ENCODE results near the gene CCDC157. TPM values are rescaled to one million over a fixed set of nuclear protein-coding genes. Genes with fewer than 3 reads are reported as not detected.

CCDC157 gene
- total RNA-seq (2.1 TPM), polyA plus RNA-seq (3.2 TPM)
- long read RNA-seq, donor 1: 0 reads
- long read RNA-seq, donor 2, partial matches to known transcripts: 7 of 11 reads
- long read RNA-seq, donor 2, other reads (novel, unspliced or antisense): 0 of 11 reads
- long read RNA-seq, donor 3, partial matches to known transcripts: 0 of 1 reads
- long read RNA-seq, donor 3, other reads (novel, unspliced or antisense): 0 of 1 reads
- long read RNA-seq, donor 4: 0 reads
- long read RNA-seq, donor 5, transcript CCDC157-202 (3 exons, 1,759 nt): major isoform, 5 of 5 reads
- long read RNA-seq, donor 5, partial matches to known transcripts: 0 of 5 reads
- long read RNA-seq, donor 5, other reads (novel, unspliced or antisense): 0 of 5 reads
- long read RNA-seq, donor 6, partial matches to known transcripts: 0 of 1 reads
- long read RNA-seq, donor 6, other reads (novel, unspliced or antisense): 0 of 1 reads
- long read RNA-seq, donor 7, partial matches to known transcripts: 54 of 55 reads
- long read RNA-seq, donor 7, other reads (novel, unspliced or antisense): 0 of 55 reads
- long read RNA-seq, donor 8: 0 reads
- long read RNA-seq, donor 9: 0 reads
- long read RNA-seq, donor 10: 0 reads

GRCh38 chr22:30356449-30357235, at the start of gene CCDC157, which contains the start of gene SF3A1:
TSS of gene CCDC157 (plus strand) at chr22:30357007. CDS start at chr22:30366001, 8,994 bp downstream.
TSS of gene SF3A1 (minus strand) at chr22:30356894. CDS start at chr22:30356792, 102 bp downstream.
- DNase-seq (ENCODE audit: low read depth in 6 of 9, low spot score in 9 of 9): peak; percentile 61 to 91 (median 82)
- peaks cover 15 to 31% of the 10 kb centered on the region in 2 donors for H3K4me1 ChIP-seq (ENCODE audit: control insufficient read depth in 2 of 2, insufficient read depth in 2 of 2, low read length in 2 of 2)
- H3K9me3 ChIP-seq (ENCODE audit: control insufficient read depth in 2 of 2, insufficient read depth in 1 of 2, low read length in 1 of 2): no peaks in the 10 kb centered on the region
- no peaks in the 10 kb centered on the region for H3K27me3 ChIP-seq (ENCODE audit: control insufficient read depth in 2 of 2, insufficient read depth in 1 of 2, low read length in 1 of 2)
- peak within 1 kb of the TSS; percentile 94 to 98 for H3K4me3 ChIP-seq (ENCODE audit: low read length in 2 of 2)
- peak within 1 kb of the TSS; percentile 86 to 98 for H3K27ac ChIP-seq (ENCODE audit: low read depth in 1 of 2, low read length in 1 of 2)
- whole genome bisulfite sequencing: under 1% methylated on average over 91 of the region's 91 CpGs
- H3K36me3 ChIP-seq (ENCODE audit: control insufficient read depth in 2 of 2, insufficient read depth in 2 of 2, low read length in 1 of 2): peaks cover 17 to 28% of the 10 kb centered on the region in 2 donors

- Histone ChIP-seq H3K36me3 (ENCODE audit: control insufficient read depth in 2 of 2, insufficient read depth in 2 of 2, low read length in 1 of 2) (peaks cover 5 to 25% of the 10 kb centered on the region in 2 donors), H3K4me1 (ENCODE audit: control insufficient read depth in 2 of 2, insufficient read depth in 2 of 2, low read length in 2 of 2) (peaks cover 82 to 99% of the 10 kb centered on the region in 2 donors), H3K27me3 (ENCODE audit: control insufficient read depth in 2 of 2, insufficient read depth in 1 of 2, low read length in 1 of 2) (no peaks in the 10 kb centered on the region), H3K4me3 (ENCODE audit: low read length in 2 of 2) (peak overlapping the region; percentile 6 to 32), H3K9me3 (ENCODE audit: control insufficient read depth in 2 of 2, insufficient read depth in 1 of 2, low read length in 1 of 2) (peaks cover 0 to 7% of the 10 kb centered on the region in 2 donors), H3K27ac (ENCODE audit: low read depth in 1 of 2, low read length in 1 of 2) (peak overlapping the region; percentile 95 to 98)
- DNase-seq (ENCODE audit: low read depth in 6 of 9, low spot score in 9 of 9): peak in 1 of 9 donors; percentile 41
- 58% methylated on average over 4 of the region's 4 CpGs for WGBS
Measured at GRCh38 chr22:30307041-30307574, 49.7 kb upstream of the CCDC157 start.

GRCh38 chr22:30308093-30308492, 48.7 kb upstream of the CCDC157 start:
- 78% methylated on average over 2 of the region's 2 CpGs for WGBS
- H3K36me3 ChIP-seq (ENCODE audit: control insufficient read depth in 2 of 2, insufficient read depth in 2 of 2, low read length in 1 of 2): peaks cover 5 to 22% of the 10 kb centered on the region in 2 donors
- H3K4me3 ChIP-seq (ENCODE audit: low read length in 2 of 2): no peak overlapping the region
- DNase-seq (ENCODE audit: low read depth in 6 of 9, low spot score in 9 of 9): no peak
- H3K27ac ChIP-seq (ENCODE audit: low read depth in 1 of 2, low read length in 1 of 2): peak overlapping the region; percentile 49 to 67
- peaks cover 0 to 7% of the 10 kb centered on the region in 2 donors for H3K9me3 ChIP-seq (ENCODE audit: control insufficient read depth in 2 of 2, insufficient read depth in 1 of 2, low read length in 1 of 2)
- H3K4me1 ChIP-seq (ENCODE audit: control insufficient read depth in 2 of 2, insufficient read depth in 2 of 2, low read length in 2 of 2): peaks cover 82 to 99% of the 10 kb centered on the region in 2 donors
- no peaks in the 10 kb centered on the region for H3K27me3 ChIP-seq (ENCODE audit: control insufficient read depth in 2 of 2, insufficient read depth in 1 of 2, low read length in 1 of 2)

GRCh38 chr22:30308518-30309230, 48.1 kb upstream of the CCDC157 start:
- H3K4me1 ChIP-seq (ENCODE audit: control insufficient read depth in 2 of 2, insufficient read depth in 2 of 2, low read length in 2 of 2): peaks cover 81 to 96% of the 10 kb centered on the region in 2 donors
- peak in 2 of 9 donors; percentile 67 to 83 for DNase-seq (ENCODE audit: low read depth in 6 of 9, low spot score in 9 of 9)
- WGBS: 39% methylated on average over 5 of the region's 5 CpGs
- peak overlapping the region; percentile 49 to 80 for H3K27ac ChIP-seq (ENCODE audit: low read depth in 1 of 2, low read length in 1 of 2)
- peaks cover 0 to 7% of the 10 kb centered on the region in 2 donors for H3K9me3 ChIP-seq (ENCODE audit: control insufficient read depth in 2 of 2, insufficient read depth in 1 of 2, low read length in 1 of 2)
- H3K27me3 ChIP-seq (ENCODE audit: control insufficient read depth in 2 of 2, insufficient read depth in 1 of 2, low read length in 1 of 2): no peaks in the 10 kb centered on the region
- peaks cover 5 to 17% of the 10 kb centered on the region in 2 donors for H3K36me3 ChIP-seq (ENCODE audit: control insufficient read depth in 2 of 2, insufficient read depth in 2 of 2, low read length in 1 of 2)
- H3K4me3 ChIP-seq (ENCODE audit: low read length in 2 of 2): no peak overlapping the region

- peak in 1 of 9 donors; percentile 86 for DNase-seq (ENCODE audit: low read depth in 6 of 9, low spot score in 9 of 9)
- no peak overlapping the region for H3K4me3 ChIP-seq (ENCODE audit: low read length in 2 of 2)
Measured at GRCh38 chr22:30309951-30310741, 46.7 kb upstream of the CCDC157 start.

GRCh38 chr22:30310881-30311771, 45.7 kb upstream of the CCDC157 start:
- peaks cover 8 to 15% of the 10 kb centered on the region in 2 donors for H3K36me3 ChIP-seq (ENCODE audit: control insufficient read depth in 2 of 2, insufficient read depth in 2 of 2, low read length in 1 of 2)
- H3K27ac ChIP-seq (ENCODE audit: low read depth in 1 of 2, low read length in 1 of 2): peak overlapping the region; percentile 73 to 76
- peaks cover 65 to 96% of the 10 kb centered on the region in 2 donors for H3K4me1 ChIP-seq (ENCODE audit: control insufficient read depth in 2 of 2, insufficient read depth in 2 of 2, low read length in 2 of 2)
- 89% methylated on average over 8 of the region's 8 CpGs for WGBS
- DNase-seq (ENCODE audit: low read depth in 6 of 9, low spot score in 9 of 9): no peak
- H3K27me3 ChIP-seq (ENCODE audit: control insufficient read depth in 2 of 2, insufficient read depth in 1 of 2, low read length in 1 of 2): no peaks in the 10 kb centered on the region
- H3K4me3 ChIP-seq (ENCODE audit: low read length in 2 of 2): no peak overlapping the region
- H3K9me3 ChIP-seq (ENCODE audit: control insufficient read depth in 2 of 2, insufficient read depth in 1 of 2, low read length in 1 of 2): peaks cover 0 to 3% of the 10 kb centered on the region in 2 donors

More at GRCh38 chr22:30309951-30310741, 46.7 kb upstream of the CCDC157 start:
- peaks cover 4 to 15% of the 10 kb centered on the region in 2 donors for H3K36me3 ChIP-seq (ENCODE audit: control insufficient read depth in 2 of 2, insufficient read depth in 2 of 2, low read length in 1 of 2)
- peak overlapping the region; percentile 73 to 75 for H3K27ac ChIP-seq (ENCODE audit: low read depth in 1 of 2, low read length in 1 of 2)
- WGBS: 71% methylated on average over 7 of the region's 7 CpGs
- peaks cover 73 to 96% of the 10 kb centered on the region in 2 donors for H3K4me1 ChIP-seq (ENCODE audit: control insufficient read depth in 2 of 2, insufficient read depth in 2 of 2, low read length in 2 of 2)
- H3K27me3 ChIP-seq (ENCODE audit: control insufficient read depth in 2 of 2, insufficient read depth in 1 of 2, low read length in 1 of 2): no peaks in the 10 kb centered on the region
- peaks cover 0 to 7% of the 10 kb centered on the region in 2 donors for H3K9me3 ChIP-seq (ENCODE audit: control insufficient read depth in 2 of 2, insufficient read depth in 1 of 2, low read length in 1 of 2)

GRCh38 chr22:30312053-30312452, 44.8 kb upstream of the CCDC157 start:
- WGBS: 96% methylated on average over 6 of the region's 6 CpGs
- H3K27ac ChIP-seq (ENCODE audit: low read depth in 1 of 2, low read length in 1 of 2): peak overlapping the region in 1 of 2 donors; percentile 25
- DNase-seq (ENCODE audit: low read depth in 6 of 9, low spot score in 9 of 9): no peak

More at GRCh38 chr22:30312053-30312452, 44.8 kb upstream of the CCDC157 start:
- Histone ChIP-seq H3K9me3 (ENCODE audit: control insufficient read depth in 2 of 2, insufficient read depth in 1 of 2, low read length in 1 of 2) (peaks cover 0 to 3% of the 10 kb centered on the region in 2 donors), H3K4me1 (ENCODE audit: control insufficient read depth in 2 of 2, insufficient read depth in 2 of 2, low read length in 2 of 2) (peaks cover 63 to 94% of the 10 kb centered on the region in 2 donors), H3K4me3 (ENCODE audit: low read length in 2 of 2) (no peak overlapping the region), H3K27me3 (ENCODE audit: control insufficient read depth in 2 of 2, insufficient read depth in 1 of 2, low read length in 1 of 2) (no peaks in the 10 kb centered on the region), H3K36me3 (ENCODE audit: control insufficient read depth in 2 of 2, insufficient read depth in 2 of 2, low read length in 1 of 2) (peaks cover 8 to 19% of the 10 kb centered on the region in 2 donors)
